Smooth muscle cell (in vitro differentiated cells): ENCODE results near the gene PPP1R3F. TPM values are rescaled to one million over a fixed set of nuclear protein-coding genes. Genes with fewer than 3 reads are reported as not detected.

Experiments used
- DNase-seq: peaks from one replicate; lab custom pipeline; 2025; ENCODE audit not compliant: unreplicated experiment; lab: John Stamatoyannopoulos, UW
- H2AFZ ChIP-seq: fragments of 200-600 bp; sonication (generic); 2 replicates; pipeline ENCODE4 v1.6.0; 2016; ENCODE audit warnings: antibody characterized with exemption, low read depth, mild to moderate bottlenecking
- H3F3A ChIP-seq: fragments of 200-600 bp; sonication (generic); 2 replicates; pipeline ENCODE4 v1.6.0; 2017; ENCODE audit warnings: antibody characterized with exemption, low read depth
- H3K27ac ChIP-seq: fragments of 200-600 bp; sonication (generic); 2 replicates; pipeline ENCODE4 v1.5.1; 2016; ENCODE audit warnings: low read depth, mild to moderate bottlenecking
- H3K27me3 ChIP-seq: fragments of 200-600 bp; sonication (generic); 2 replicates; pipeline ENCODE4 v1.6.1; 2016; ENCODE audit warnings: low read depth, mild to moderate bottlenecking
- H3K36me3 ChIP-seq: fragments of 200-600 bp; sonication (generic); 2 replicates; pipeline ENCODE4 v1.5.1; 2016; ENCODE audit warnings: low read depth
- H3K4me1 ChIP-seq: fragments of 200-600 bp; sonication (generic); 2 replicates; pipeline ENCODE4 v1.5.1; 2016; ENCODE audit warnings: low read depth
- H3K4me2 ChIP-seq: fragments of 200-600 bp; sonication (generic); 2 replicates; pipeline ENCODE4 v1.6.0; 2016; ENCODE audit warnings: mild to moderate bottlenecking
- H3K4me3 ChIP-seq: fragments of 200-600 bp; sonication (generic); 2 replicates; pipeline ENCODE4 v1.5.1; 2016; ENCODE audit warnings: mild to moderate bottlenecking
- H3K79me2 ChIP-seq: fragments of 200-600 bp; sonication (generic); 2 replicates; pipeline ENCODE4 v1.6.0; 2016; ENCODE audit warnings: low read depth, mild to moderate bottlenecking
- H3K9ac ChIP-seq: fragments of 200-600 bp; sonication (generic); 2 replicates; pipeline ENCODE4 v1.6.0; 2016; ENCODE audit warnings: low read depth
- H3K9me3 ChIP-seq: fragments of 200-600 bp; sonication (generic); replicated peaks from 2 replicates; pipeline ENCODE4 v1.5.1; 2016; ENCODE audit warnings: low read depth
- H4K20me1 ChIP-seq: fragments of 200-600 bp; sonication (generic); 2 replicates; pipeline ENCODE4 v1.6.0; 2016; ENCODE audit warnings: low read depth
- WGBS: methylation state at CpG from one replicate; pipeline ENCODE4 v1.1.7; 2016; ENCODE audit warnings: low lambda C conversion rate; 5-methylcytosine and 5-hydroxymethylcytosine counted together
- polyA plus RNA-seq: library from polyadenylated mRNA; unstranded; fragments of >200 nt; fragmentation: Nextera tagmentation; extraction: Ambion mirVana; gene quantifications from 2 replicates; pipeline ENCODE4 v1.2.1, GENCODE V29; 2016
- total RNA-seq: library from RNA; depleted of rRNA; stranded (reverse); fragments of >200 nt; gene quantifications from 2 replicates; pipeline ENCODE4 v1.2.3, GENCODE V29; 2014
- TF ChIP-seq, protein P1 (sequence below): fragments of 200-600 bp; sonication (generic); IDR thresholded peaks from 2 replicates; pipeline ENCODE4 v1.5.1; 2017; ENCODE audit warnings: borderline replicate concordance, mild to moderate bottlenecking, antibody characterized with exemption; ENCODE audit not compliant: insufficient read depth, poor library complexity, severe bottlenecking

Gene PPP1R3F
- total and polyA plus RNA-seq, 2 experiments from 2014 or later: 3.3 to 14.5 TPM

DNA sequence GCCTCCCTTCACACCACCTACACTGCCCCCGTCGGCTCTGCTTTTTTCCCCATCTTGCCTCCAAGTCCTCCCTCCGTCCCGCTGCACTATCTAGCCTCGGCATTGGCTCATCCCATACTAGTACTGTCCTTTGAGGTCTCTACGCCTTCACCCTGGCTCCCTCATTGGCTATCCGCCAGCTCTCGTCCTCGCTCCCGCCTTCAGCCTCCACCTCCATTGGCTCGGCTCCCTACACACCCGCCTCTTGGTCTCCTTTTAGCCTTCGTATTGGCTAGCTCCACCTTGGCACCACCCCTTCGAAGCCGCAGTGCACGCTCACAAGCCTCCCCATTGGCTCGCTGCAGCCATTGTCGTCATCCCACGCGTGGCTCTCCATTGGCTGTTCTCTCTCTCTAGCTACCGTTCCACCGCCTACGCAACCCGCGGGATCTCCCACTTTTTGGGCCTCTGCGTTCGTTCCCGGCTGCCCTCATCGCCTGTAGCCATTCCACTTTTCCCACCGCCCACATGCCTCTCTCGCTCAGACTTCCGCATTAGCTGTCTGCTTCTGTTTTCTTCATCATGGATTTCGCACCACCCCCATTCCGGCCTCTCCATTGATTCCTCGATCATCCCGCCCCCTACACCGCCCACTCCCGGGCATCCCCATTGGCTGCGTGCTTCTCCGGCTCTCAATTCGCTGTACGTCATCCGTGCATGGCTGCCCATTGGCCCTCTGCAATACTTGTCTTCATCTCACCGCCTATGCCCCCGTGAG, 405 bp upstream of the PPP1R3F start:
- peak; percentile 84 for DNase-seq
- whole genome bisulfite sequencing: 49% methylated on average over 43 of the region's 45 CpGs
- Histone ChIP-seq H2AFZ (peak overlapping the region; percentile 81), H3K4me2 (peak overlapping the region; percentile 84), H3K27ac (peak overlapping the region; percentile 98), H3K4me3 (peak overlapping the region; percentile 60), H3F3A (no peaks in the 10 kb centered on the region), H3K4me1 (peaks cover 3% of the 10 kb centered on the region), H3K36me3 (no peaks in the 10 kb centered on the region), H3K9me3 (no peaks in the 10 kb centered on the region), H4K20me1 (peaks cover 5% of the 10 kb centered on the region), H3K79me2 (peaks cover 19% of the 10 kb centered on the region), H3K9ac (peak overlapping the region; percentile 98), H3K27me3 (no peaks in the 10 kb centered on the region)
- TF ChIP-seq, protein P1, sequence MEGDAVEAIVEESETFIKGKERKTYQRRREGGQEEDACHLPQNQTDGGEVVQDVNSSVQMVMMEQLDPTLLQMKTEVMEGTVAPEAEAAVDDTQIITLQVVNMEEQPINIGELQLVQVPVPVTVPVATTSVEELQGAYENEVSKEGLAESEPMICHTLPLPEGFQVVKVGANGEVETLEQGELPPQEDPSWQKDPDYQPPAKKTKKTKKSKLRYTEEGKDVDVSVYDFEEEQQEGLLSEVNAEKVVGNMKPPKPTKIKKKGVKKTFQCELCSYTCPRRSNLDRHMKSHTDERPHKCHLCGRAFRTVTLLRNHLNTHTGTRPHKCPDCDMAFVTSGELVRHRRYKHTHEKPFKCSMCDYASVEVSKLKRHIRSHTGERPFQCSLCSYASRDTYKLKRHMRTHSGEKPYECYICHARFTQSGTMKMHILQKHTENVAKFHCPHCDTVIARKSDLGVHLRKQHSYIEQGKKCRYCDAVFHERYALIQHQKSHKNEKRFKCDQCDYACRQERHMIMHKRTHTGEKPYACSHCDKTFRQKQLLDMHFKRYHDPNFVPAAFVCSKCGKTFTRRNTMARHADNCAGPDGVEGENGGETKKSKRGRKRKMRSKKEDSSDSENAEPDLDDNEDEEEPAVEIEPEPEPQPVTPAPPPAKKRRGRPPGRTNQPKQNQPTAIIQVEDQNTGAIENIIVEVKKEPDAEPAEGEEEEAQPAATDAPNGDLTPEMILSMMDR: no peak

DNA sequence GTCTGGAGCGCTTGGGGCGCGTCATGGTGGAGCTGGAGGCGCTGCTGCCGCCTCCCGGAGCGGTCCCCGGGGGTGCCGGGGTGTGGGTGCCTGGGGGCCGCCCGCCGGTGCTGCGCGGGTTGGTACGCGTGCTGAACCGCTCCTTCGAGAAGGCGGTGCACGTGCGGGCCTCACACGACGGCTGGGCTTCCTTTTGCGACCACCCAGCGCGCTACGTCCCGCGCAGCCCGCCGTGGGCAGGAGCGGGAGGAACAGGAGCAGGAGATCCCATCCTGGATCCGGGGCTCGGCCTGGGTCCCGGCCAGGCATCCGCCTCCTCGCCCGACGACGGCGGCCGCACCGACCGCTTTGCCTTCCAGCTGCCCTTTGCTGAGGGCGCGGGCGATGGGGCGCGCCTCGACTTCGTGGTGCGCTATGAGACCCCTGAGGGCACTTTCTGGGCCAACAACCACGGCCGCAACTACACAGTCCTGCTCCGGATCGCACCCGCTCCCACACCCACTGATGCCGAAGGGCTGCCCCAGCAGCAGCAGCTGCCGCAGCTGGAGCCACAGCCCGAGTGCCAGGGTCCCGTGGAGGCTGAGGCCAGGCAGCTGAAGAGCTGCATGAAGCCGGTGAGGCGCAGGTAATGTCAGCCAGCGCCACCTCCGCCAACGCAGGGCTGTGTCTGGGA, 792 bp downstream of the PPP1R3F start:
- H3K27ac ChIP-seq: peak overlapping the region; percentile 98
- H3K4me1 ChIP-seq: peaks cover 3% of the 10 kb centered on the region
- peaks cover 19% of the 10 kb centered on the region for H3K79me2 ChIP-seq
- H4K20me1 ChIP-seq: peaks cover 5% of the 10 kb centered on the region
- H2AFZ ChIP-seq: no peak overlapping the region
- DNase-seq: no peak
- peak overlapping the region; percentile 60 for H3K4me3 ChIP-seq
- H3K9ac ChIP-seq: peak overlapping the region; percentile 83
- no peaks in the 10 kb centered on the region for H3F3A ChIP-seq
- H3K9me3 ChIP-seq: no peaks in the 10 kb centered on the region
- WGBS: 84% methylated on average over 20 of the region's 66 CpGs
- TF ChIP-seq, protein P1: no peak
- H3K27me3 ChIP-seq: no peaks in the 10 kb centered on the region
- peak overlapping the region; percentile 84 for H3K4me2 ChIP-seq
- H3K36me3 ChIP-seq: no peaks in the 10 kb centered on the region

DNA sequence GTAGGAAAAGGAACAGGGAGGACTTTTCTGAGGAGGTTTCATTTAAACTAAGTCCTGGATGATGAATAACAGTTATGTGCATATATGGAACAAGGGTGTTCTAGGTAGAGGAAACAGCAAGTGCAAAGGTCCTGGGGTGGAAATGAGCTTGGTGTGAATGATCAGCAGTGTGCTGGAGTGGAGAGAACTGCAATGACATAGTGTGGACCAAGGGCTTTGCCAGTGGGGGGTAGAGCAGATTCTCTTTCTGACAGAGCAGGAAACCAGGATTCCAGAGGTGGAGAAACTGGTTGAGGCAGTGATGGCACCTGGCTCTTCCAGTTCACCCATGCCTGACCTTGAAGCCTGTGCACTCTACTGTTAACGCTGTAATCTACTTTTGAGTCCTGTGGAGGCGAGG, 1.7 kb downstream of the PPP1R3F start:
- H3K27ac ChIP-seq: peak overlapping the region; percentile 19
- no peaks in the 10 kb centered on the region for H3K27me3 ChIP-seq
- no peaks in the 10 kb centered on the region for H3K36me3 ChIP-seq
- no peak overlapping the region for H2AFZ ChIP-seq
- no peak for DNase-seq
- H3K9me3 ChIP-seq: no peaks in the 10 kb centered on the region
- 64% methylated on average over 2 of the region's 2 CpGs for WGBS
- no peaks in the 10 kb centered on the region for H3F3A ChIP-seq
- H4K20me1 ChIP-seq: peaks cover 5% of the 10 kb centered on the region
- peak overlapping the region; percentile 60 for H3K4me3 ChIP-seq
- H3K4me2 ChIP-seq: peak overlapping the region; percentile 84
- H3K4me1 ChIP-seq: peaks cover 3% of the 10 kb centered on the region
- TF ChIP-seq, protein P1: no peak
- H3K79me2 ChIP-seq: peaks cover 19% of the 10 kb centered on the region
- H3K9ac ChIP-seq: no peak overlapping the region
